Progenitor cell of endocrine pancreas (in vitro differentiated cells): ENCODE measurements around the gene CEMIP2. TPM values are rescaled to one million over a fixed set of nuclear protein-coding genes. Genes with fewer than 3 reads are reported as not detected.

Experiments used
- DNase-seq: peaks from one replicate; pipeline ENCODE4 v3.0.0; 2021; ENCODE audit warnings: low spot score; ENCODE audit not compliant: unreplicated experiment
- H3K27ac Mint-ChIP-seq: 2 replicates; pipeline ENCODE4 v1.8.0; 2021; ENCODE audit warnings: mild to moderate bottlenecking, moderate library complexity, mixed read lengths
- H3K27me3 Mint-ChIP-seq: 2 replicates; pipeline ENCODE4 v1.8.0; 2021; ENCODE audit warnings: mixed read lengths
- H3K36me3 Mint-ChIP-seq: 2 replicates; pipeline ENCODE4 v1.8.0; 2022; ENCODE audit warnings: mixed read lengths; ENCODE audit not compliant: insufficient read depth
- H3K4me1 Mint-ChIP-seq: 2 replicates; pipeline ENCODE4 v1.8.0; 2021; ENCODE audit warnings: low read depth, mixed read lengths
- H3K4me3 Mint-ChIP-seq: 2 replicates; pipeline ENCODE4 v1.8.0; 2021; ENCODE audit warnings: low read depth, mild to moderate bottlenecking, moderate library complexity, mixed read lengths
- H3K9me3 Mint-ChIP-seq: 2 replicates; pipeline ENCODE4 v1.8.0; 2021; ENCODE audit warnings: low read depth, mixed read lengths
- total RNA-seq: library from RNA; stranded (reverse); gene quantifications from 2 replicates; pipeline ENCODE4 v1.2.1, GENCODE V29; 2021
- TF ChIP-seq, protein P1 (sequence below): fragments of 200-600 bp; sonication (generic); IDR thresholded peaks from one replicate; pipeline ENCODE4 v1.5.0; 2021; ENCODE audit warnings: antibody characterized with exemption, mild to moderate bottlenecking; ENCODE audit not compliant: unreplicated experiment

The CEMIP2 gene
- total RNA-seq, 1 donor from 2014 or later: 56.7 TPM

DNA sequence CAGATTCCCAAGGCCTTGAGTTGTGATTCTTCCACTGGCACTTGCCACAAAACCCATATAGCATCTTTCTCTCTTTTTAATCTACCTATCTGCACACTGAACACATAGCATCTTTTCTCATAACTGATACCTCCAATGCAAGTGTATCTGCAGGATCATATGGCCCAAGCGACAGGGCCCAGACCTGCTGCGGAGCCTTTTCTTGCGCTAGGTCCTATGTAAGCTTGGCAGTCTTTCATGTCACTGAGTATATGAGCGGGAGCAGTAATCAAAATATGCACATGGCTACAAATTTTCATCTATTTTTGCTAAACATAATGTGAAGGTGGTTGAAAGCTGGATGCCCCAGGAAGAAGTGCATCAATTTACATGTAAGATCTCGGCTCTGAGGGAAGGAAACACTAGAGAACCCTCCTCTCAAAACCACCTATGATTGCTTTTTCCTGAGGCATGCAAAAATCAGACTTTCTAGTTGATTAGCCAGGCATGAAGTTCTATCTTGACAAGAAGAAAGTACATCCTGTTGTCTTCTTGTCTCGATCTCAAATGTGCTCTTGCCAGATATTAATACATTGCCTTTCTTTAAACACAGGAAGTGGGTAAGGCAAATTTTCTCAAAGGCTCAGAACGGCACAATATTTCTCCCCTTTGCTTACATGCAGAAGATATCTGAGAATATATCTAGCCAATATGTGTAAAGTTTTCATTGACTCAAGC, 26.9 kb upstream of the CEMIP2 start:
- TF ChIP-seq, protein P1, sequence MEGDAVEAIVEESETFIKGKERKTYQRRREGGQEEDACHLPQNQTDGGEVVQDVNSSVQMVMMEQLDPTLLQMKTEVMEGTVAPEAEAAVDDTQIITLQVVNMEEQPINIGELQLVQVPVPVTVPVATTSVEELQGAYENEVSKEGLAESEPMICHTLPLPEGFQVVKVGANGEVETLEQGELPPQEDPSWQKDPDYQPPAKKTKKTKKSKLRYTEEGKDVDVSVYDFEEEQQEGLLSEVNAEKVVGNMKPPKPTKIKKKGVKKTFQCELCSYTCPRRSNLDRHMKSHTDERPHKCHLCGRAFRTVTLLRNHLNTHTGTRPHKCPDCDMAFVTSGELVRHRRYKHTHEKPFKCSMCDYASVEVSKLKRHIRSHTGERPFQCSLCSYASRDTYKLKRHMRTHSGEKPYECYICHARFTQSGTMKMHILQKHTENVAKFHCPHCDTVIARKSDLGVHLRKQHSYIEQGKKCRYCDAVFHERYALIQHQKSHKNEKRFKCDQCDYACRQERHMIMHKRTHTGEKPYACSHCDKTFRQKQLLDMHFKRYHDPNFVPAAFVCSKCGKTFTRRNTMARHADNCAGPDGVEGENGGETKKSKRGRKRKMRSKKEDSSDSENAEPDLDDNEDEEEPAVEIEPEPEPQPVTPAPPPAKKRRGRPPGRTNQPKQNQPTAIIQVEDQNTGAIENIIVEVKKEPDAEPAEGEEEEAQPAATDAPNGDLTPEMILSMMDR: no peak
- Mint-ChIP-seq H3K36me3 (peaks cover 2% of the 10 kb centered on the region), H3K9me3 (no peaks in the 10 kb centered on the region), H3K4me3 (no peak overlapping the region), H3K27ac (no peak overlapping the region), H3K27me3 (no peaks in the 10 kb centered on the region), H3K4me1 (peaks cover 12% of the 10 kb centered on the region)
- DNase-seq: no peak

DNA sequence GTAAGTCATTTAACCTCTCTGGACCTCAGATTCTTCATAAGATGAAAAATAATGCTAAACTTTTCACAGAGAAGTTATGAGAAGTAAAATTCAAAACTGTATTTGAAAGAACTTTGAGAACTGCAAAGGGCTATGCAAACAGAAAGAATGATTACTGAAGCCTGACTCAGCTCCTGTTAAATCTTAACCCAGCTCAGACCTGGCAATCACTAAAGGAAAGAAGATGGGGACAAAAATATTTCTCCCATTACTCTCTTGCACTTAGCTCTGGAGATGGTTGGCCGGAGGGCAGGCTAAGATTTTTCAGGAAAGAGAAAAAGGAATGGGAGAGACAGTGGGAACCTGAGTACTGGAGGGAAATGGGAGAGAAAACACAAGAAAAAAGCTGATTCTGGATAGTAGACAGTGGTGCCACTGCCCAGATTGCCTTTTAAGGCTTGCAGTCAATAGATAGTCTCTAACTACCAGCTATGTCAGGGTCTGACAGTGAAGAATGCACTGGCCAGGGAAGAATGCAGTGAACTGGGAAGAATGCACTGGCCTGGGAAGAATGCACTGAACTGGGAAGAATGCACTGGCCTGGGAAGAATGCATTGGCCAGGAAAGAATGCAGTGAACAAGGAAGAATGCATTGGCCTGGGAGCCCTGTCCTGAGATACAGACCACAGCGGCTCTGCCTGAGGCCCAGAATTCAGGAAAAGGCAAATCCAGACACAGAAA, 25.2 kb upstream of the CEMIP2 start:
- H3K4me3 Mint-ChIP-seq: no peak overlapping the region
- H3K27ac Mint-ChIP-seq: peak overlapping the region; percentile 39
- H3K4me1 Mint-ChIP-seq: peaks cover 12% of the 10 kb centered on the region
- no peak for DNase-seq
- no peaks in the 10 kb centered on the region for H3K9me3 Mint-ChIP-seq
- H3K27me3 Mint-ChIP-seq: no peaks in the 10 kb centered on the region
- H3K36me3 Mint-ChIP-seq: peaks cover 2% of the 10 kb centered on the region
- TF ChIP-seq, protein P1: no peak

DNA sequence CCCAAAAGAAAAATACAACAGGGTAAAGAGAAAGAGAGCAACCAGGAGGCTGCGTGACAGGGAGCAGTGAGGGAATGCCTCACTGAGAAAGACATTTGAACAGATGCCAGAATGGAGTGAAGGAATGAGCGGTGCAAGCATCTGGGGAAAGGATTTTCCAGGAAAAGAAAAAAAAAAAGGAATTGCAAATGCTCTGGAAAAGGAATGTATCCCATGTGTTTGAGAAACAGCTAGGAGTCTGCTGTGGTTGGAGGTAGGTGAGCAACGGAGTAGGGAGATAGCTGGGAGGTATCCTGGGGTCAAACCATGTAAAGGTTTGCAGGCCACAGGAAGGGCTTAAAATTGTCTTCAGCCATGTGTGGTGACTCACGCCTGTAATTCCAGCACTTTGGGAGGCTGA, 23.6 kb upstream of the CEMIP2 start:
- Mint-ChIP-seq H3K4me1 (peaks cover 12% of the 10 kb centered on the region), H3K4me3 (no peak overlapping the region), H3K36me3 (peaks cover 2% of the 10 kb centered on the region), H3K9me3 (no peaks in the 10 kb centered on the region), H3K27ac (no peak overlapping the region), H3K27me3 (no peaks in the 10 kb centered on the region)
- TF ChIP-seq, protein P1: no peak
- no peak for DNase-seq

DNA sequence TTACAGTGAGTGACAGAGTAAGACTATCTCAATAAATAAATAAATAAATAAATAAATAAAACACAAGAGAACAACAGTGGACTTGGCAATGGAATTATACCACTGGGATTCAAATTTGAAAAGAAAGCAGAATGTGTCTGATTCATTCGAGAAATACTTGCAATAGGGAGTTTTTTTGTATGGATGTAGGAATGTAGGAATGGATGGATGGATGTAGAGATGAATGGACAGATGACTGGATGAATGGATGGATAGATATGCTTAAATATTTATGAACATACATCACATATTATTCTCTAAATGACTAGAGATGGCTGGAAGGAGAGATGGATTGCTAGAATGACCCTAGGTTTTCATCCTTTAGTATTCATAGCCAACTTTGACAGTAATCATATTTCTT, 22.0 kb upstream of the CEMIP2 start:
- H3K27ac Mint-ChIP-seq: no peak overlapping the region
- no peak for DNase-seq
- peaks cover 2% of the 10 kb centered on the region for H3K36me3 Mint-ChIP-seq
- H3K9me3 Mint-ChIP-seq: no peaks in the 10 kb centered on the region
- H3K4me3 Mint-ChIP-seq: no peak overlapping the region
- H3K27me3 Mint-ChIP-seq: no peaks in the 10 kb centered on the region
- H3K4me1 Mint-ChIP-seq: peaks cover 12% of the 10 kb centered on the region
- TF ChIP-seq, protein P1: no peak

DNA sequence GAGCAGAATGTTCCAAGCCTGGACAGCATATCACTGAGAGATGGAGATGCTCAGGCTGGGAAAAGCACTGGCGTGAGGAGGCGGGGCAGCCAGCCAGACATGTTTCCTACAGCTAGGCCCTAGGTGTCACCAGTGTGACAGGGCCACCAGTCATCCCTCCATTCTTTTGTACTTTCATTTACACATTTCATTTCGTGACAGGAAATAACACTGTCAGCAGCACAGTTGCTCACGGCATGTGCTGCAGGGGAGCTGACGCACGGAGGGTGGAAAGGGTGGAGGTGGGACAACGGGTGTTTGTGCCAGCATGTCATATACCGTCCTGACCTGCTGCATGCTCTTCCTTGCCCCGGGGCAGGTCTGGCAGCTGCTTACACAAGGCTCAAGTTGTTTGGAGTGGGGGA, 14.8 kb upstream of the CEMIP2 start:
- Mint-ChIP-seq H3K27ac (no peak overlapping the region), H3K27me3 (no peaks in the 10 kb centered on the region), H3K4me1 (peaks cover 4% of the 10 kb centered on the region), H3K36me3 (no peaks in the 10 kb centered on the region), H3K4me3 (no peak overlapping the region), H3K9me3 (peaks cover 3% of the 10 kb centered on the region)
- TF ChIP-seq, protein P1: no peak
- DNase-seq: no peak
